Cardiac muscle cell (in vitro differentiated cells and primary cell): ENCODE measurements around the gene SHOC2. TPM values are rescaled to one million over a fixed set of nuclear protein-coding genes. Genes with fewer than 3 reads are reported as not detected.

ENCODE experiments used
- DNase-seq, 2 donors: peaks; one replicate each; pipeline versions ENCODE4 v3.0.0 to v3.0.0-alpha.2; 2010 to 2017; ENCODE audit warnings: low read depth in 1 of 2, low spot score in 1 of 2
- H3K27ac ChIP-seq: fragments of 200-600 bp; sonication (generic); 2 replicates; pipeline ENCODE4 v1.5.1; 2016
- H3K27me3 ChIP-seq: fragments of 200-600 bp; sonication (generic); 2 replicates; pipeline ENCODE4 v1.6.0; 2016; ENCODE audit warnings: control low read depth
- H3K36me3 ChIP-seq: fragments of 200-600 bp; sonication (generic); 2 replicates; pipeline ENCODE4 v1.5.1; 2016; ENCODE audit warnings: control low read depth
- H3K4me1 ChIP-seq: fragments of 200-600 bp; sonication (generic); 2 replicates; pipeline ENCODE4 v1.8.1; 2017; ENCODE audit warnings: low read depth, mild to moderate bottlenecking, mixed run types
- H3K4me3 ChIP-seq: fragments of 200-600 bp; sonication (generic); 2 replicates; pipeline ENCODE4 v1.5.1; 2016; ENCODE audit warnings: mild to moderate bottlenecking
- H3K9me3 ChIP-seq: fragments of 200-600 bp; sonication (generic); 2 replicates; pipeline ENCODE4 v1.5.1; 2017; ENCODE audit warnings: low read depth, mild to moderate bottlenecking, control low read depth
- CTCF ChIP-seq: IDR thresholded peaks from 2 replicates; pipeline ENCODE4 v1.5.1; 2012; ENCODE audit warnings: low read depth, mild to moderate bottlenecking, low read length
- polyA plus RNA-seq: library from polyadenylated mRNA; unstranded; fragments of >200 nt; fragmentation: Nextera tagmentation; extraction: Ambion mirVana; gene quantifications from 2 replicates; pipeline ENCODE4 v1.2.1, GENCODE V29; 2016
- total RNA-seq: library from RNA; depleted of rRNA; stranded (reverse); fragments of >200 nt; gene quantifications from 2 replicates; pipeline ENCODE4 v1.2.3, GENCODE V29; 2016

The SHOC2 gene
- total and polyA plus RNA-seq, 2 experiments from 2014 or later: 31.0 to 31.3 TPM

GRCh38 chr10:110951381-110951780 lies 32.0 kb downstream of the SHOC2 start:
- no peak overlapping the region for H3K4me3 ChIP-seq
- no peak for DNase-seq
- no peak overlapping the region for H3K27ac ChIP-seq
- TF ChIP-seq CTCF: no peak
- no peaks in the 10 kb centered on the region for H3K27me3 ChIP-seq
- H3K4me1 ChIP-seq: no peaks in the 10 kb centered on the region
- no peaks in the 10 kb centered on the region for H3K9me3 ChIP-seq
- no peaks in the 10 kb centered on the region for H3K36me3 ChIP-seq

- H3K27me3 ChIP-seq: no peaks in the 10 kb centered on the region
- no peaks in the 10 kb centered on the region for H3K9me3 ChIP-seq
- DNase-seq: no peak
- H3K27ac ChIP-seq: no peak overlapping the region
- H3K4me3 ChIP-seq: no peak overlapping the region
- no peaks in the 10 kb centered on the region for H3K36me3 ChIP-seq
- no peak for TF ChIP-seq CTCF
- H3K4me1 ChIP-seq: peaks cover 17% of the 10 kb centered on the region
Measured at GRCh38 chr10:110957606-110958005, 38.2 kb downstream of the SHOC2 start.

GRCh38 chr10:110959379-110960332 lies 40.3 kb downstream of the SHOC2 start:
- TF ChIP-seq CTCF: no peak
- H3K27me3 ChIP-seq: no peaks in the 10 kb centered on the region
- H3K4me1 ChIP-seq: peaks cover 26% of the 10 kb centered on the region
- no peak overlapping the region for H3K4me3 ChIP-seq
- no peaks in the 10 kb centered on the region for H3K36me3 ChIP-seq
- H3K27ac ChIP-seq: peak overlapping the region; percentile 38
- DNase-seq: no peak
- no peaks in the 10 kb centered on the region for H3K9me3 ChIP-seq

DNA sequence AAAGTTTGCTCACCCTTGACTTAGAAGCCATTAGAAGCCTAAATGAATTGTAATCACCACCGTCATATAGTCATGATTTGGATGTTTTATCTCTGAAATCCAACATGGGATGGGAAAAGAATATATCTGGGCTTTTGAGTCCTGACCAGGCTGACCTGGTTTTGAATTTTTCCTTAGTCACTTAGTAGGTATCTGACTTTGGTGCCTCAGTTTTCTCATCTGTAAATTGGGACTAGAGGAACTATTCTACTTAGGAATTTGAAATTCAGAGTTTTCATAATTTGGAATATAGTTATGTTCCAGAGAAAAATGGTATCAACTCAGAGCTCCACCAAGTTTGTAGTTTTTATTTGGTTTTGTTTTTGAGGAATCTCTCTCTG lies 40.9 kb downstream of the SHOC2 start:
- DNase-seq: no peak
- TF ChIP-seq CTCF: no peak
- Histone ChIP-seq H3K27me3 (no peaks in the 10 kb centered on the region), H3K4me1 (peaks cover 26% of the 10 kb centered on the region), H3K9me3 (no peaks in the 10 kb centered on the region), H3K27ac (no peak overlapping the region), H3K4me3 (no peak overlapping the region), H3K36me3 (no peaks in the 10 kb centered on the region)

GRCh38 chr10:110962443-110962842 lies 43.0 kb downstream of the SHOC2 start:
- H3K27ac ChIP-seq: no peak overlapping the region
- no peak for TF ChIP-seq CTCF

More at GRCh38 chr10:110962443-110962842, 43.0 kb downstream of the SHOC2 start:
- H3K36me3 ChIP-seq: no peaks in the 10 kb centered on the region
- peaks cover 26% of the 10 kb centered on the region for H3K4me1 ChIP-seq
- no peak for DNase-seq
- no peak overlapping the region for H3K4me3 ChIP-seq
- H3K9me3 ChIP-seq: no peaks in the 10 kb centered on the region
- H3K27me3 ChIP-seq: no peaks in the 10 kb centered on the region
